Superior temporal gyrus (tissue), 1 donor: ENCODE results near the gene GALNT15.

Source experiments
- DNase-seq: peaks from one replicate; pipeline ENCODE4 v3.0.0-alpha.2; 2016; ENCODE audit errors: extremely low spot score

The GALNT15 gene

DNA sequence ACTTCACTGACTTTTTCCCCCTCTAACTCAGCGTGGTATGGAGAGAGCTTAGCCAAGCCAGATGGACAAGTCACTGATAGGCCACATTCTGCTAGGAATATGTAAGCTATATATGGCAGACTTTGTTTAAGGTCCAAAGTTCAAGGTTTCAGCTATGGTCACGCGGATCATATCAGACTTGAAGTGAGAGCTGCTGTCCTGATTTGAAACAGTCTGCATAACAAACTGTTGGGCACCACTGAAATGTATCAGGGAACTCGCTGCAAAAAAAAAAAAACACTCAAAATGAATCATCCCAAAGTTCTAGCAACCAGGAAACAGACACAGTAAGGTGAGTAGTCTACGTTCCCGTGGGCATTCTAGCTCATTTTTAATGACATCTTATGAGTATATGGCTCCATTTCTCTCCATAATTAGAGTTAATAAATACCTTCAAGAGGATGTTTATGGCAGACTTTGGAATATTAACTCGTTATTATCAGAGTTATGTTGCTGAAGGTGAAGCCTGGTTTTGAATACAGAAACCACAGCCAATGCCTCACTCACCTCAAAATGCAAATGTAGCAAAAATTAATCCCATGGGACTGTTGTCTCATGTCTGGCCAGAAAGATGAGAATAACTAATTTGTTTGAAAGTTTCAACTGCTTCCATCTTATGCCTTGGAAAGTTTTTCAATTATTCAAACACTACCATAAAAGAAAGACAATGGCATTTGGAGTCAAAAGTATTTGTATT lies 77.9 kb downstream of the GALNT15 start:
- DNase-seq = no peak

DNA sequence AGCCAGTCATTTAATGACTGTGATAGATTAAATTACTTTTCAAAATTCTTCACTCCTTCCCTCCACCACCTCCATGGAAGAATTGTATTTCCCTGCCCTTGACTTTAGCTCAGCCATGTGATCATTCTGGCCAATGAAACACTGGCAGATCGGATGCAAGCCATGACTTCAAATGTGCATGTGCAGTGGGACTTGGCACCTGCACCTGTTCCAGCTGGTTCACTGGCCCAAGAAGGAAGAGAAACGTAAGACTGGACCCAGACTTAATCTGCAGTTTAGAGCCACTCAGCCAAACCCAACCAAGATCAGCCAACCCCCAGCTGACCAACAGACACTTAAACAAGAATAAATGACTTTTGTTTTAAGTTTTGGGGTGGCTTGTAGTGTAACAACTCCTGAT lies 78.5 kb downstream of the GALNT15 start:
- DNase-seq = no peak

DNA sequence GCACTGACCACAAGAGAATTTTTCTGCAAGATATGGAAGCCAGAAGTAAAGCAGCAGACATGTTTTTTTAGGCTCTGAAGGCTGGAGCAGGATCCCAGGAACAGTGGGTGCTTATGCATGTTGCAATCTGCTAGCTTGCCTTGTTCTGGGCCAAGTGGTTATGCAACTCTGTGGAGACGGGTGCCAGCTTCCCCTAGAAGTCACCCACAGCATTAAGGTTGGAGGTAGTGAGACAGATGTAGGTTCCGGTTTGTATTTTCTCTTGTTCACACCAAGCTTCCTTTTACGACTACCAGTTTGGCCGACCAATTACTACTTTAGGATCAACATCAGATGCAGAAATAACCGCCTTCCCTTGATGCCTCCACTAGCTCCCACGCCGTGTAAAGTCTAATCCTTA lies 79.1 kb downstream of the GALNT15 start:
- peak; percentile 76 for DNase-seq

DNA sequence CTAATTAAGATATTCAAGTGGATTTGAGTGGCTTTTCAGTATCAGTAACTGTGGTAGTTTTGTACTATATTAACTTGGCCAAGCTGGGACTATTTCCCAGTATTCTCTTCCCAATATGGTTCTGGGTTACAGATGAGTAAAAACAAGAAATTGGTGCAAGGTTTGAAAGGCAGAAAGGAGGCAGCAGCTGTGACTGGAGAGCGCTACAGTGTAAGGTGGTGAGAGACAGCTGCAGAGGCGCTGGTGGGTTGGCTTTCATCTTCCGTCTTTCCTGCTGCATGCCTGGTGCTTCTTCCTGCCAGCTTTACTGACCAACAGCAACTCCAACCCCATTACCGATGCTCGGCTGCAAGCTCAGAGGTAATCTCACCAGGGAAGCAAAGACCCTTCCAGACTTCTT lies 80.4 kb downstream of the GALNT15 start:
- DNase-seq = no peak

- no peak for DNase-seq
Measured at GRCh38 chr3:16255326-16255725, 80.8 kb downstream of the GALNT15 start.

GRCh38 chr3:16255726-16256125 lies 81.2 kb downstream of the GALNT15 start:
- no peak for DNase-seq

DNA sequence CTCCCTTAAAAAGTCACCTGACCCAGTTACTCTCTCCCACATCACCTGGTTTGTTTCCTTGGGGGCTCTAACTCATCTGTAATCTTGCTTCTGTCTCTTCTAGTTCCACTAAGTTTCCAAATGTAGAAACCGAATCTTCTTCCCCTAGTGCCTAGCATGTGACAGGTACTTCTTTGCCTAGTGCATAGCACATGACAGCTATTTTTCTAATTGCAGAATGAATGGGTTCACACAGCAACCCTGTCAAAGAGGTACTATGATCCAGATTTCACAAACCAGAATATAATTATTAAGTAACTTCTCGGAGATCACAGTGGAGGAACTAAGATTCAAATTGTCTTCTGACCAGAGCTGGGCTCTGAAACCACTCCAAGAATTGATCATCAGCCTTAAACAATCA lies 82.8 kb downstream of the GALNT15 start:
- DNase-seq = no peak

DNA sequence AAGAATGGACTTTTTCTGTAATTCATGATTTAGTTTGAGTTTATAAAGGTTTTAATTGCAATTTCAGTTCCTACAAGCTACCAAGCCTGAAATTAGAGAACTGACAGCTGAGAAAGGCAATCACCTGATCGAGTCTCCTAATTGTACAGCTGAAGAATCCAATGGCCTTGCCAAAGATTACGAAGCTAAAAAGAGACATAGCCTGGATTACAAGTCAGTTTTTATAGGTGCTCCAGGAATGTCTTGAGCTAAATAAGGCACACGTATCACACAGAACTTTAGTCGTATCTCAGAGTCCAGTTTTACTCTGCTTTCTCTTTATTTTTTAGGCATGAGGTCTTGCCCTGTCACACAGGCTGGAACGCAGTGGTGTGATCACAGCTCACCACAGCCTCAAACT lies 83.7 kb downstream of the GALNT15 start:
- DNase-seq = no peak

DNA sequence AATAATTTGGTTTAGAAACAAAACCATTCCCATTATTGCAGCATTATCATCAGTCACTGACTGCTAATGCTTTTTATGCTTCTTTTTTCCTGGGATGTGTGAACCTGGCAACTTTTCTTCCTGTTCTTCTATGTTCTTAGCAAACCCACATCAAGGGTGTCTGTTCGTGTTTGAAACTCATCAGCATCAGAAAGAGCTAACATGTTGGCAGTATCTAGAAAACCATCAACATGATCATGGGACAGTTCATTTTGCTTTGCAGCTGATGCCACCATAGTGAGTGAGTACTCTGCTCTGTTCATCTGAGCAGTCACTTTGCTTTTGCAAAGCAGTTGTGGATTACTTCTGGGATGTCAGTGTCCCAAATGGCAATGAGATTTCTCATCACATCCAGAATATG lies 84.4 kb downstream of the GALNT15 start:
- no peak for DNase-seq

- no peak for DNase-seq
Measured at GRCh38 chr3:16260046-16260445, 85.6 kb downstream of the GALNT15 start.

DNA sequence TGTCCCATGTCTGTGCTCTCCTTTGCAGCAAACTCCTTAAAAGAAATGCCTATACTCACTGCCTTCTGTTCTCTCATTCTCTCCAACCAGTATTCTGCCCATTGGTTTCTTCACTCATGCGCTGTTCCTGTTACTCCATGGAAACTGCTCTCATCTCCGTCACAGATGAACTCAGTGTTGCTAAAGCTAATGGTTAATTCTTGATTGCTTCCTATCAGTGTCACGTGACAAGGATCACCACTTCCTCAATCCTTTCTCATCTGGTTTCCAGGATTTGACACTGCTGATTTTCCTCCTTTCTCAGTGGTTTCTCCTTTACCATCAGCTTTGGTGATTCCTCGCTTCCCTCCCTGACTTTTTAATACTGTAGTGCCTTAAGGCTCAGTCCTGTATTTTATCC lies 87.7 kb downstream of the GALNT15 start:
- DNase-seq = no peak

DNA sequence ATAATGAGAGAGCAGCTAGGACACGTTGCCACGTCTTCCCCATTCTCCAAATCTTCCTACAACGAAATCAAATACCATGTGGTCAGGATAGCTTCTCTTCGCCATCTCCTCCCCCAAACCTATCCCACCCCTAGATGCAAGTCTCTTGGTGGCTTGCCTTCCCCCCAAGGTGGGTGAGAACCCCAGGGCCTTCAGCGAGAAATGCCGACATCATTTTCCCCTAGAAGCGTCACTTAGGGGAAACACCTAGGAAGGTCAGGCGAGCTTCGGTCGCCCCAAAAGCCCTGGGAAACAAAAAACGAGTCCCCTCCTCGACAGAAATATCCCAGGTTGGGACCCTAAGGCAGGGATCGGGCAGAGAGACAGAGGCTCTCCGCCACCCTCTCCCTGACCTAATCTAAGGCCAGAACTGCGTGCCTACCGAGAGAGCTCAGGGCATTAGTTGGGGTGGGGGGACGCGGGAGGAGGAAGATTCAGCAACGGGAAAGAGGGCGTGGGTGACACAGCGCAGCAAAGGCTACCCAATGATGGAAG lies 89.8 kb downstream of the GALNT15 start:
- no peak for DNase-seq

- DNase-seq = peak; percentile 99
Measured at GRCh38 chr3:16264708-16265454, 90.4 kb downstream of the GALNT15 start, which contains the start of the genes DPH3 and OXNAD1. Gene DPH3, minus strand, starts transcription at chr3:16264943. Its CDS starts 67 bp downstream, at chr3:16264876. Gene OXNAD1, plus strand, starts transcription at chr3:16265212. Its CDS starts 5,741 bp downstream, at chr3:16270953.

- DNase-seq = no peak
Measured at GRCh38 chr3:16265455-16265786, 90.9 kb downstream of the GALNT15 start.

DNA sequence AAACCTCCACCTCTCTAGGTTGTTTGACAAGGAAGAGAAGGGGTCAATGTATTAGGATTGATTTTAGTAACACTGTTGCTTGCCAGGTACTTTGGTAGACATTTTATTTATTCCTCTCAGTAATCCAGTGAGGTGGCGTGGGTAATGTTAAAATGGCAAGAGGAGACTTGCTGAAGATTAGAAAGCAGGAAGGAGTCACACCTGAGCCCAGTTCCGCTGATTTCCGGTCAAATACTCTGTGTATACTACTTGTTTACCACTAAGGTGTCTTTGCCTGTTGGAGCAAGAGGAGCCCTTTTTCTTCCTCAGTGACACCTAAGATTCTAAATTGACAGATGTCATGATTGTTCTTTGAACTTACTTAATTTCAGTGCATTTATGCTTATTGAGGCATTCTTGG lies 92.2 kb downstream of the GALNT15 start:
- no peak for DNase-seq

DNA sequence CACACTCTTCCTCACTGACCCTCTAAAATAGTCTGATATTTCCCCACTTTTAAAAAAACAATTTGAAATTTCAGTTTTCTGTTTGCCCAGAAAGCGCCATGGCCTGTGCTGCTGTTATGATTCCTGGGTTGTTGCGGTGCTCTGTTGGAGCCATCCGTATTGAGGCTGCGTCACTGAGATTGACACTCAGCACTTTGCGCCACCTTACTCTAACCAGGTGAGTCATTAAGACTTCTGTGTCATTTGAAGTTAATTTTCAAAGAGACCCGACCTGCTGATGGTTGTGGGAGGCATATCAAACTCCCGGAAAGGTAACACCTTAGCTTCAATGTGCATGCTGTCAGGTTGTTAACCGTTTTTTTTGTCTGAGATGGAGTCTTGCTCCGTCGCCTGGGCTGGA lies 96.4 kb downstream of the GALNT15 start:
- no peak for DNase-seq

DNA sequence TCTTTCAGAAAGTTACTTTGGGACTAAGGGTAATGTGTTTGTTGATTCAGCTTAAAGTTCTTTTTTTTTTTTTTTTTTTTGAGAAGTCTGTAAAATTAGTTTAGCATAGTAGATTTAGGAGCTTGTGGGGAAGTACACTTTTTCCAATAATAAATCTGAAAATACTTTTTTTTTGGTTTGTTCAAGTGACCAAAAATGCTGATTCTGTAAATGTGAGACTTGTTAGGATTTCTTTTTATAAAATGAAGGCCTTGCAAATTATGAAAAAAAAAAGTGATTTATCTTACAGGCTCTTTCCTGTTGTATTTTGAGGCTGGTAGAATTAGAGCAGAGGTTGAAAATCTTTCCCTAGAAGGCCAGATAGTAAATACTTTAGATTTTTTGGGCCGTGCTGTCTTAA lies 98.1 kb downstream of the GALNT15 start:
- no peak for DNase-seq

DNA sequence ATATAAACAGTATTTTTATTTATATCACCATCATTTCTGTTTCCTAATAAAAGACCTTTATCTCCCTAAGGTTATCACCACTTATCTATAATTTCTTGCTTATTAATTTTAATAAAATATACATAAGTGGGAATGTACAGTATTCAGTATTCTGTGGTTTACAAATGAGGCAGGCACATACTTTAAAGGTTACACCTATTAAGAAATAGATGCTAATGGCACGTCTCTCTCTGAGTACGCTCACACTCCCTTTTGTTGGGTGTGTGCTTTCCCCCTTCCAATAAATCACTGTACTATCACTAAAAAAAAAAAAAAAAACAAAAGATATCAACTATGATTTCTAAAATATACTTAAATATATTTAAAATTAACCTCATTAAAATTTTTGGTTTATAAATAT lies 99.4 kb downstream of the GALNT15 start:
- DNase-seq = no peak

DNA sequence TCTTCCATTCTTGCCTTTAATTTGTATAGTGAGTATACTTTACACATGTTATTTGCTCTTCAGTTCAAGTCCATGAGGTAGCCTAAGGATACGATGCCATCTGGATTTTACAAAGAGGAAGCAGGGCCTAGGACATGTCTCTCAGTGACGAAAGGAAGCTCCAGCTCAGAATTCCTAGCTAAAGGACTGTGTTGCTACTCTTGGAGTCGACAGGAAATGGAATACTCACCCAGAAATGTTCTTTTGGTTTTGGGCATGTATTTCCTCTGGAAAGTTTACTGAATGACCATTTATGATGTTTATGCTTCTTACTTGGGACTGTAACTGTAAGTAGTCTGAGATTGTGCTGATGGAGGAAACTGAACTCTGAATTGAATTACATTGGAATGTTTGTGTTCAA lies 103.0 kb downstream of the GALNT15 start:
- DNase-seq = no peak

DNA sequence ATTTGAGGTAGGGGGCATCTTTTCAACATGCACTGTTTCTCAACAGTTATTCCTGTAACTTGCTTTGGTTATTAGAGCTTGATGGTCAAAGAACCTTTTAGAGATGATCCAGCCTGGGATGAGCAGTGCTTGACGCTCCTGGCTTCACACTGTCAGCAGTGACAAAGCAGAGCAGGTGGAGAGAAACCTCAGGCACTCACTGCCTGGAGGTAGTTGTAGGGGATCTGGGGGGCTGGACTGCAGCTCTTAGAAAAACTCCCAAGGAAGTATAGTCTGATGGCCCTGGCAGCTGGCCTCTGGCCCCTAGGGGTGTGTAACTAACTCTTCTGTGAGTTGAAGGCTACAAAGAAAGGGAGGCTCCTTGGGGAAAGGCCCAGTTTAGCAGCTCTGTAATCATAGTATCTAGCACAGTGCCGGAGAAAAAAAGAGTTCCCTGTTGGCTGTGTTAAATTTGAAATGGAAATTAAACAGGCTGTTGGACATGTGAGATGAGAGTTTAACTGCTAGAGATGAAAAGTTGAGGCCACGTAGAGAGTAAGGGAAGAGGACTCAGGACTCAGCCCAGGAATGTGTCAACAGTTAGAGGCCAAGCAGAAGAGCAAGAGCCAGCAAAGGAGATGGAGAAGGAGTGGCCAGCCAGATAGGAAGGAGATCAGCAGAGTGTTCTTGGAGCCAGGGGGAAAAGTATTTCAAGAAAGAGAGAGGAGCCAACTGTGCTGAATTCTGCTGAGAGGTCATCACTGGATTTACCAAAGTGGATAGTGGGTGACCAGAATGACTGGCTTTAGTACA lies 104.7 kb downstream of the GALNT15 start:
- DNase-seq = no peak

DNA sequence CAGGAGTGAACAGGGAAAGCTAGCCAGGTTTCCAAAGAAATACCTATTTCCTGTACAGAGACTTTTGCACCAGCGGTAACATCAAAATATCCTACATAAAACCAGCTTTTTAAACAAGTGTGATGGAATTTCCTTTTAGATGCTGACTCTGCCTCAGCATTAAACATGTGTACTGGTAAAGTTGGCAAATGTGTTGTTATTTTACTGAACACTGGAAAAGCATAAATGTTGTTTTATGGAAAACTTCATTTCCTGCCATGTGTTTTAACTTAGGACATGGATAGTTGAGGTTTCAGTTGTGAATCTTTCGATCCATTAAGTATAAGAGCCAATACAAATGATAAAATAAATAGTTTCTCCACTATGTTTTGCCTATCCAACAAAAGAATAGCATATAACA lies 106.2 kb downstream of the GALNT15 start:
- no peak for DNase-seq
